Kasumi-1 (cell line): ENCODE results near the gene MEG3.
"Not testable (repeated sequence)": the region's sequence is repeated elsewhere in the genome, so short reads cannot be mapped to it uniquely, and the experiment has no call there.

Experiments
- DNase-seq, 2 experiments: peaks; one replicate each; lab custom pipeline; 2025; lab: John Stamatoyannopoulos, UW

The MEG3 gene

GRCh38 chr14:100816286-100816949 lies 9.5 kb upstream of the MEG3 start:
- DNase-seq: no peak

GRCh38 chr14:100816950-100817901 lies 8.7 kb upstream of the MEG3 start:
- DNase-seq: no peak

GRCh38 chr14:100818221-100818699 lies 7.7 kb upstream of the MEG3 start:
- no peak for DNase-seq

- DNase-seq: not testable (repeated sequence)
Observed at GRCh38 chr14:100818923-100819322, 7.0 kb upstream of the MEG3 start.

GRCh38 chr14:100819453-100819828 lies 6.5 kb upstream of the MEG3 start:
- no peak for DNase-seq

- DNase-seq: no peak
Observed at GRCh38 chr14:100819829-100820475, 6.0 kb upstream of the MEG3 start.

GRCh38 chr14:100820957-100821356 lies 5.0 kb upstream of the MEG3 start:
- no peak for DNase-seq

GRCh38 chr14:100822013-100822412 lies 3.9 kb upstream of the MEG3 start:
- no peak for DNase-seq

GRCh38 chr14:100822532-100823296 lies 3.2 kb upstream of the MEG3 start:
- DNase-seq: no peak

GRCh38 chr14:100823413-100824080 lies 2.4 kb upstream of the MEG3 start:
- DNase-seq: no peak

- DNase-seq: no peak
Observed at GRCh38 chr14:100824091-100824551, 1.8 kb upstream of the MEG3 start.

- no peak for DNase-seq
Observed at GRCh38 chr14:100824901-100825712, 811 bp upstream of the MEG3 start.

GRCh38 chr14:100826391-100827100 lies 628 bp downstream of the MEG3 start:
- DNase-seq: no peak

GRCh38 chr14:100827101-100828021 lies 1.4 kb downstream of the MEG3 start:
- DNase-seq: no peak

GRCh38 chr14:100828031-100828769 lies 2.3 kb downstream of the MEG3 start:
- no peak for DNase-seq

GRCh38 chr14:100830681-100831080 lies 4.8 kb downstream of the MEG3 start:
- DNase-seq: no peak

- no peak for DNase-seq
Observed at GRCh38 chr14:100832311-100832960, 6.5 kb downstream of the MEG3 start.
